NCI-H748 treated with DMSO at 0.1 percent for 48 hours (cell line): ENCODE measurements around the gene INSIG1.

ENCODE experiments used
- DNase-seq: peaks from one replicate; lab custom pipeline; 2025; lab: John Stamatoyannopoulos, UW

Gene INSIG1

DNA sequence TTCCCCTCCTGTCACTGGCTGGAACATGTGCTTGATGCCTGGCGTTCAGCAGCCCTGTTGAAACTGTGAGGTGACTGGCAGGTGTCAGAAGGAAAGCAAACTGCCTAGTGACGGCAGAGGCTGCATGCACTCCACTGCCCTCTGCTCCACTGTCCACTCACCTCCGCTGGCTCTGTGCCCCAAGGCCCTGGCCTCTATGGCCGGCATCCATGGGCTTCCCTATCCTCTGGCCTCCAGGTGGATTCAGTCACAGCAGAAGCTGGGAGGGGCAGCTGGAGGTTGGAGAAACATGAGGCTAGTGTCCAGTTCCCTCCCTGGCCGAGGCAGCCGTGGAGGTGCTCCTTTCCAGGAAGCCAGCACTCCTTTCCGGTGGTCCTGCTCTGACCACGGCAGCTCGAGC lies 31.2 kb upstream of the INSIG1 start:
- no peak for DNase-seq

DNA sequence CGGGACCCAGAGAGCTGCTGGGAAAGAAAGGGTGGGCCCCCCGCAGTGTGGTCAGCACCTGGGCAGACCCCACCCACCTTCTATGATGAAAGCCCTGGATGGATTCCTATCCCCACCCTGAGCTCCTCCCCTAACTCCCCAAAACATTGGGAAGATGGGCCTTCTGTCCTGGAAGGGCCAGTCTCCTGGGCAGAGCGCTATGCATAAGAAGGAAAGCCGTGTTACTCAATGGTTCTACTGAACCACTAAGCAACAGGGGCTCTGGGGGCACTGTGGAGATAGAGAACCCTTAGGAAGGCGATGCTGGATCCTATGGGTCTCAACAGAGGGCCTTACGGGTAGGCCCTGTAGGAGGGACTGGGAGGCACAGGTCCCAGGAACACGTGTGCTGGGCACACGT lies 30.7 kb upstream of the INSIG1 start:
- DNase-seq: no peak

DNA sequence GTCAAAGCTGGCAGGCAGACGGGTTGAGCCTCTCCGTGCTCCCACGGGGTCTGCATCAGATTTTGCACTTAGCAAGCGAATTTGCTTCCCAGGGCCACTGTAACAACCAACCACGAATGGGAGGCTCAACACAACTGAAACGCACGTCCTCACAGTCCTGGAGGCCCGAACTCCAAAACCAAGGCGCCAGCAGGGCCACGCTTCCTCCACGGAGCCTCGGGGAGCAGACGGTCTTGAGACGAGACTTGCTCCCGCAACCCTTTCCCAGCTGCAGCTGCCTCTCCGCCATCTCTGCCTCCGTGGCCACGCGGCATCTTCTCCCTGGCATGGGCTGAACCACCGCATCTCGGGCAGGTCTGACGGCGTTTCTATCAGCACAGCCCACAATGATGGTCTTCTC lies 30.2 kb upstream of the INSIG1 start:
- DNase-seq: no peak

GRCh38 chr7:155268211-155268610 lies 29.5 kb upstream of the INSIG1 start:
- no peak for DNase-seq

GRCh38 chr7:155268921-155269650 lies 28.6 kb upstream of the INSIG1 start:
- no peak for DNase-seq

DNA sequence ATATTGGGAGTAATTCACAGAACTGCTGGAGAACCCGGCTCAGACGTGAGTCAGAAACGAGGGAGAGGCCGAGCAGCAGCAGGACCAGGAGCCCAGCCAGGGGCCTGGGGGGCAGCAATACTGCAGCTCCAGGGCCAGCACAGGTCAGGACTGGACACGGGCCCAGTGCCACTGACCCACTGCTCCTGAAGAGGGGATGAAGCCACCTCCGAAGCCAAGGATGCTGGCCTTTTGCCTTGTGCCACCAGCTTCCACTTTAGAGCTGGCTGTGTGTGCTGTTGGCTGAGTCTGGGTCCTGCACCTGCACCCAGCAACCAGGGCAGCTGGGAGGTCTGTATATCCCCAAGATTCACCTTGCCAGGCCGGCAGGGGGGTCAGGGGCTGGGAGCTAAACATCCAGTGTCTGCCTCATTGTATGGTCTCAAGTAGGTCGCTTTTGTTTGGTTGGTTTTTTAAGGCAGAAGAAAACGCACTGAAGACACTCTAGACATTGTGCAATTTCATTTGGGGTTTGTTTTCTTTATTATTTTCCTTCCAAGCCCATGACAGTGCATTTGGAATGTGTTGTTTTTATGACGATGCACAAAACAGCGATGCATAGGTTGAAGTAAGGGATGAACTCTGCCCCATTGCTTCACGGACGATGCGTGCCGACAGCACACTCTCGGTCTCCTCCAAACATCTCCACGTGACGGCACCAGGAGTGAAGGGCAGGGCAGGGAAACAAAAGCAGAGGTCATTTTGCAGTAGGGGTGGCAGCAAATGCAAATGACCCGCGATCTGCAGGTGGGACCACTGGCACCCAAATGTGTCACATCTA lies 27.7 kb upstream of the INSIG1 start:
- DNase-seq: no peak

DNA sequence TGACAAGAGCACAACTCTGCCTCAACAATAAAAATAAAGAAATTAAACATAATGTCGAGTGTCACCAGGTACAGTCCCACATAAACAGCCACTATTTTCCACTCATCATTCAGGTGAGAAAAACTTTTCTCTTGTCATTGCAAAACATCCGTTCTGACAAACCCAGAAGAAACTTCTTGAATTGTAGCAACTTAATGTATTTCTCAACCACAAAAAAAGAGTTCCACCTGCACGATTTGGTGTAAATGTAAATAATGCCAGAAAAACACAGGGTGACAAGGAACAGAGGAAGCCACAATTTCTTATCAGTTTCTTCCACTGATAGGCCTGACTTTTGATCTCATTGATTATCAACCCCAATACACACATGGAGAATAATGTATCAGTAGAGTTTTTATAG lies 26.8 kb upstream of the INSIG1 start:
- no peak for DNase-seq

DNA sequence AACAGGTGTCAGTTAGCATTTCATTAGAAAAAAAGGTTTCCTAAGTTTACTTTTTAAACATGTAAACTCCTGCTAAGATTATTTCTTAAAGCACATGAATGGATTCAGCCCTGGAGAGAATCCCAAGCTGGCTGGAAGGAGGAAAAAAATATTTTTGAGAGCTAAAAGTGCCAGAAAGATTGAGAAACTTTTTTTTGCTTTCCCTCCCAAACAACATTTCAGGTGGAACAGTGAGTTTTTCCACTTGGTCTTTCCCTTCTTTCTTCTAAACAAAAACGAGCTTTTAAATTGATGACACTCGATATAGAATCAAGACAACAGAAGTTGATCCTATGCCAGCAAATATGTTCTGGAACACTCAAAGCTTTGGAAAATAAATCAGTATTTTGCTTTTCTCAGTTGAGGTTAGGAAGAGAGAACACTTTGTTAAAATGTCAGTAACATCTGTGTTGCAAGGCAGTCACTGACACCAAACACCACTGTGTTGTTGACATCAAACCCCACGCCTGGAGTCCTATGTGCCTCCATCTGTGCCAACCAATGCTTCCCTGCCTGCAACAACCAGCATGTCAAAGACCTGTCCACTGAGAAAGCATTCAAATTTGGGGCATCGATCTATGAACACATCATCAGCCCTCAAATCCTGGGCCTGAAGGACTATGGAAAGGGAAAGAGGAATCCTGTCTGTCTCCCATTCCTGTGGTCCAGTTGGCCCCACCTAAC lies 22.9 kb upstream of the INSIG1 start:
- DNase-seq: no peak

DNA sequence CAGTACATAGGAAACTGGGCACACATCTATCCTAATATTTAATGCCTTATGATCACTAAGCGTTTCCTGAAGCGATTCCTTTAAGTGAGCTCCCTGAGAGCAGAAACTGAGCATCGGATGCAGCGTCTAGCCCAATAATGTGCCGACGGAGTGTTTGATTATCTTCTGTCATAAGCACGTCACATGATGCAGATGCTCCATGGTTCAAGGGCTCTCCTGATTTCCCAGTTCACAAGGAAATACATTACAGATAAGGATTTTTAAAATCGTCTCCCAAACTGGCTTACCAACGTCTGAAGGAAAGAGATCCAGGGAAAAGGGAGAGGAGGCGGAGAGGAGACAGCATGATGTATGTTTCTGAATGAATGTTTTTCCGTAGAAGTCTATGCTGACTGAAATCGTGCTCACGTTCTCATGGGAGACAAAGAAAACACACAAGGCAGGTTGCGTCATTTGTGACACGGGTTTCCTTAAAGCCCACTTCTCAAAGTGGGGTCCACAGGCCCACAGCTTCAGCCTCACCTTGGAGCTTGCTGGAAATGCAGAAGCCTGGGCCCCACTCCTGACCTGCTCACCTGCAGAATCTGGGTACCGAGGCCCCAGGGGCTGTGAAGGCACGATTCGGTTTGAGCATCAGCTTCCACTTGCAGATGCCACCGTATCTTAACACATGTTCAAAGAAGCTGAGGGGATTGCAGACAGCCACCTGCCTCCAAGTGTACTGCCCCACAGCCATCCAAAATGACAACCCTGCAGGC lies 21.5 kb upstream of the INSIG1 start:
- DNase-seq: no peak

DNA sequence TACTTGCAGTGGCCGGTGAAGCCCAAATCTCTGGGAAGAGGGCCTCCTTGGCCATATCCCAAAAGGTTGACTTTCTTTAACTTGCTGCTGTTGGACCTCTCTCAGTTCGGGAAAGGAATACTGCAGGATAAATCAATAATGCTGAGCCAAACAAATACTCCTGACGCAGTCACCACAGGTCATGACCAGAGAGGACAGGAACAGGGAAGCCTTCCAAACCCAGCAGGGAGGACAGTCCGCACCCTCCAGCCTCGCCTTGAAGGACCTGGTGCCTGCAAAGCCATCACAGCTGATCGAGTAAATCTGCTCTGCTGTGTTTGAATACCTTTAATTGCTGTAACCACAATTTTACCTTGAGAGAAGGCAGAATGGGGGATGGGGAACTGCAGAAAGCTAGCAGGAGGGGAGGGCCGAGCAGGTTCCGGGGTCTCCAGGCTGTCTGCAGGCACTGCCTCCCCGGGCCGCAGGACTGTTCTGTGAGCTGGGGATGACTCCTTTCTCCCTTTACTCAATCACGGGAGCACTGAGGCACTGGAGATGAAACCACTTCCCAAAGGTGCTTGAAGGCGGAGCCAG lies 20.8 kb upstream of the INSIG1 start:
- no peak for DNase-seq

DNA sequence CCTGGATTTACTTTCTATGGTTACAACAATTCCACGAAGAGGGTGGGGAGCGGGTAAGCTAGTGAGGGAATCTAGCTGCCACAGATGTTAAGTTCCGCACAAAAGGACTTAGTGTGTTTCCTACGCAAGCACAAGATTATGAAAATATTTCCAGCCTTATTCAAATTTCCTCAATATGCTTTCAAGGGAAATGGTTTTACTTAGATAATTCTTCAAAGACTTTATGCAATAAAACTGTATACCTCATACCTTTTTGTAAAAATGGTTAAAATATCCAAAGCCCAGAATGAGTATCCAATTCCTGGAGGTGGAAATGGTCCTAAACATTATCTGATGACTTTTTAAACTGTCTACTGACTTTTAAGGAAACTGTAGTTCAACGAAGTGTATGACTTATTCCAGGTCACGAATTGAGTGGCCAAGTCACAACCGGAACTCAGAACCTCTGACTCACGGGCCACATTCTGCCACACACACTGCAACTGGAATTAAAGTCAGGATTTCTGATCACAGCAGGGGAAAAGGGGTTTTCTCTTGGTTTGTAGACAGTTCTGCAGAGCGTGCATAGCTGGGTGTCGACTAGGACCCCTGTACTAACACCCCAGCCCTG lies 20.2 kb upstream of the INSIG1 start:
- no peak for DNase-seq

- DNase-seq: no peak
These were observed 18.8 kb upstream of the INSIG1 start for GRCh38 chr7:155278921-155279320.

- DNase-seq: no peak
These were observed 17.8 kb upstream of the INSIG1 start for GRCh38 chr7:155279787-155280445.

- DNase-seq: no peak
These were observed 17.0 kb upstream of the INSIG1 start for GRCh38 chr7:155280446-155281397.

GRCh38 chr7:155281398-155281969 lies 16.2 kb upstream of the INSIG1 start:
- DNase-seq: no peak

DNA sequence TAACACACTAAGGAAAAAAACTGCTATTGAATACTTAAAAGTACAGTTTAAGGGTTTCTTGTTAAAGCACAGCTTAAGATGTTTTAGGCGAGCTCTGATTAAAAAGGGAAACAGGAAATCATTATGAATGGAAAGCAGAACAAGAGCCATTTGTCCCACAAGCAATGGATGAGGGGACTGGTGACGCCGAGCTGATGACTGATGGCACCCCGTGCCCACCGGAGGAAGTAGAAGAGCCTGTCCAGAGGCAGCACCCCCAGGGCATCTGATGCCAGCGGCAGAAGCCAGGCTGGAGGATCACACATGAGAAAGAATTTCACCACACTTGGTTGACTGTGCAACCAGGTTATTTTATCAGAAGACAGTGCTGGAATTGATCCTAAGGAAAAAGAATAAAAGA lies 15.0 kb upstream of the INSIG1 start:
- no peak for DNase-seq

GRCh38 chr7:155283565-155284194 lies 14.0 kb upstream of the INSIG1 start:
- DNase-seq: no peak

DNA sequence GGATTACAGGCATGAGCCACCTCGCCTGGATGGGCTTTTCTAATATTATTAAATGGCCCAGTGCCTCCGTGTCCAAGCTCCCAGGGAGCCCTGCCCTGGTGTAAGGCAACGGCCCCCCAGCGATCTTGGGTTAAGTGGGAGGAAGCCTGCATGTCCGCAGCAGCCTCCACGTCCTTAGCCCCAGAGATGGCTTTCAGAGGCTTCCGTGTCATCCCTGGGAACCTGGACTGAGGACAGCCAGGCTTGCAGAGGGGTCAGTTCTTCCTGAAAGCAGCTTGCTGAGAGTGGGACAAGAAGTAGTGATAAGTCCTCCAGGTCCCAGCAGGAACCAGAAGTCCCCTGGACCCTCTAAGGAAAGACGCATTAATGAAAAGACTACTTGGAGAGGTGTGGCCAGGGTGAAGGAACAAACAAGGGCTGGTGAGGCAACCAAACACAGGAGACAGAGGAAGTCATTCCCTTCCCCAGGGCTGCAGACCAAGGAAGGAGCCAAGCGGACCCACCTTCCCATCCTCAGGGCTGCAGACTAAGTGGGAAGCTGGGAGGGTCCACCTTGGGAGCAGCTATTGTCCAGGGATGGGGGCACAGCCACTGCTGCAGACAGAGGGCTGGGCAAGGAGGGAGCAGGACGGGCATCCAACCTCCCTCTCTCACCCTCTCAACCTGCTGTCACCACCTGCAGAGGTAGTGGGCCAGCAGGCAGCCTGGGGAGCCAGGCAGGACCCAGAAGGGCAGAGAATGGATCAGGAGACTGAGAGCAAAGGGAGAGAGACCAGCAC lies 13.0 kb upstream of the INSIG1 start:
- DNase-seq: no peak
